HG03457 (cell line): Measurements from ENCODE around the gene AKR1C2.
"Not testable (repeated sequence)": the region's sequence is repeated elsewhere in the genome, so short reads cannot be mapped to it uniquely, and the experiment has no call there.

Experiments used
- ATAC-seq: cut with Tn5 transposase; IDR thresholded peaks from one replicate; pipeline ENCODE4 v1.9.1; 2021; ENCODE audit warnings: moderate number of reproducible peaks; ENCODE audit not compliant: unreplicated experiment

AKR1C2 gene

DNA sequence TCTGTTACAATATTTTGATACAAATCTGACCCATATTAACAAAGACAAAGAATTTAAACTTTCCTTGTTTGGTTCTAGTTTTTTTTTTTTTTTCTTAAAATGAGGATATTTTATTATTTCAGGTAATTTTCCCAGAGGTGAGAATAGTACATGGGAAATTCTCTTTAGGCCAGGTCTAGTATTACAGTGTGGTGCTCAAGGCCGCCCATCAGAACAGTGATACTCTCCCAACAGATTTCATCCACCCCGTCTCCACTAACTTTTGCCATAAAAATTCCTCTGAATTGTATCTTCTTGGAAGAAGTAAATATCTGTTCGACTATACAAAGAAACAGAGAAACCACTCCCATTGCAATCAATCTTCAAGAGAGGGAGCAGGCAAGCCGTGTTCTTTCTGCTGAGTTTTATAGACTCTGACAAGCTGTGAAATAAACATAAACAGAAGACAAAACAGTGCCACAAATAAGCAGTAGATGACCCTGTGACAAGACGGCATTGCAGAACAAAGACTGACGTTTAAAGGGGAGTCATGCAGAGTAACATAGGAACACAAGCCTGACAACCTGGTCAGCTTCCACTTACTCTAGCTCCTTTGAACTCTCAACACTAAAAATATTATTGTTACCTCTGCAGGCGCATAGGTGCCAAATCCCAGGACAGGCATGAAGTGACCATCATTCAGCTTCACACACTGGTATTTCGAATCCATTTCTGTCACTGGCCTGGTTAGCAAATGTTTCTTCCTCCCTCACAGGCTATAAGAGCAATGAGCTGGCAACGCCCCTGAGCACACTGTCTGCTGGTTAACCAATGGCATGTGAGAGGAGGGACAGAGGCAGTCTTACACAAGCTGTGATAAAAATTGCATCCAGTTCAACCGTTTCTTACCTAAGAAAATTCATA lies at the start of gene AKR1C2:
Gene AKR1C2, minus strand, starts transcription at position 731 of the 903 bp plus-strand sequence. Its CDS starts 22 bp downstream, at position 709.
- ATAC-seq: not testable (repeated sequence)

DNA sequence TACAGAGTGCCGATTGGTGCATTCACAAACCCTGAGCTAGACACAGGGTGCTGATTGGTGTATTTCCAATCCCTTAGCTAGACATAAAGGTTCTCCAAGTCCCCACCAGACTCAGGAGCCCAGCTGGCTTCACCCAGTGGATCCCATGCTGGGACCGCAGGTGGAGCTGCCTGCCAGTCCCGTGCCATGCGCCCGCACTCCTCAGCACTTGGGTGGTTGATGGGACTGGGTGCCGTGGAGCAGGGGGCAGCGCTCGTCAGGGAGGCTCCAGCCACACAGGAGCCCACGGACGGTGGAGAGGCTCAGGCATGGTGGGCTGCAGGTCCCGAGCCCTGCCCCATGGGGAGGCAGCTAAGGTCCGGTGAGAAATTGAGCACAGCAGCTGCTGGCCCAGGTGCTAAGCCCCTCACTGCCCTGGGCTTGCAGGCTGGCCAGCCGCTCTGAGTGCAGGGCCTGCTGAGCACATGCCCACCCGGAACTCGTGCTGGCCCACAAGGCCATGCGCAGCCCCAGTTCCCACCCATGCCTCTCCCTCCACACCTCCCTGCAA lies 49.4 kb upstream of the AKR1C2 start:
- ATAC-seq: not testable (repeated sequence)

DNA sequence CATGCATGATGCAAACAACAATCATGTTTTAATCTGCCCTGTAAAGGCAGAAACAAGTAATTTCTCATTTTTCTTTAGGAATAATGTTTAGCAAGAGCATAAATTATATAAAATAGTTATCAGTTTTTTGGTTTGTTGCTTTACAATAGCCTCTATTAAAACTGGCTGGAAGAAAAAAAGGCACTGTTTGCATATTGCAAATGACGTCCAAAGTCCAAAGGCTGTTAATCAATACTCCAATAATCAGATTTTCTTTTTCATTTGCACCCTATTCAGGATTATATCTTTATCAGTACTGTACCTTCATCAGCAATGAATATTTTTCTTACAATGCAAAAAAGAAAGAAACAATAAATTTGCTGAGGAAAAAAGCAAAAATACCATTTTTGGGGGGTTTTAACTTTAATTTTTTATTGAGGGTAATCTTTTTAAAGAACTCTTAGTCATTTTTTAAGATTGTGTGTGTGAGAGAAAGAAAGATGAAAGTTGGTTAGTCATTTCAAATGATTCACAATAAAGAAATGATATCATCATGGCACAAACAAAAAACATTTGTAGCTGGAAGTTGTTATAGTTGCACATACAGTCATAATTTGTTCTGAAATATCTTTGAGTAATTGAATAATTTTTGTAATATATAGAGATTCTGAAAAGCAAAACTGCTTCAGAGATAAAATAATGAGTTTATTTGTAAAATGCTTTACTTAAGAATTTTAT lies 44.4 kb upstream of the AKR1C2 start:
- ATAC-seq: no peak

DNA sequence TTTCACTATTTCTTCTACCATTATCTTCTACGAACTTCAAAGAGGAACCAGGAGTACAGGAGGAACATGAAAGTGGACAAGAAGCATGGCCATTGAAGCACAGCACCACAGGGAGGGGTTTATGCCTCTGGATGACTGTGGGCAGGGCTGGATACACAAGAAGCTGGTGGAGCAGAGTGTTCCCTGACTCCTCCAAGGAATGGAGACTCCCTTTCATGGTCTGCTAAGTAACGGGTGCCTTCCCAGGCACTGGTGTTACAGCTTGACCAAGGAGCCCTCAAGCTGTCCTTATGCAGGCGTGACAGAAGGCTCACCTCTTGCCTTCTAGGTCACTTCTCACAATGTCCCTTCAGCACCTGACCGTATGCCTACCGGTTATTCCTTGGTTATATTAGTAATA lies 43.4 kb upstream of the AKR1C2 start:
- ATAC-seq: not testable (repeated sequence)

DNA sequence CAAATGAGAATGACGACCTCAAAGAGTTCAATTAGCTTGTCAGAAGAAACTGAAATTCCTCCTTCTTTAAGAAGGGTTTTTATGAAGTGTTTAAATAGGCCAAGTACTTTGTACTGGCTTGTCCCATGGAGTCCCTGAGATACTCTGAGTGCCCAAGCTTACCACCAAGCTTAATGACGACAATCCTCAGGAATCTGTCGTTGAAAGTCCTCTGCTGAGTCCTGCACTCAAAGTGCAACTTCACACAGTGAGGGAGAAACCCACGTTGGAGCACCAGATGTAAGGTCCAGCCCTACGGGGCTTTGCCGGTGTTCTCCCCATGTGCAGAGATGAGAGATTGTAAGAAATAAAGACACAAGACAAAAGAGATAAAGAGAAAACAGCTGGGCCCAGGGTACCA lies 42.8 kb upstream of the AKR1C2 start:
- no peak for ATAC-seq

DNA sequence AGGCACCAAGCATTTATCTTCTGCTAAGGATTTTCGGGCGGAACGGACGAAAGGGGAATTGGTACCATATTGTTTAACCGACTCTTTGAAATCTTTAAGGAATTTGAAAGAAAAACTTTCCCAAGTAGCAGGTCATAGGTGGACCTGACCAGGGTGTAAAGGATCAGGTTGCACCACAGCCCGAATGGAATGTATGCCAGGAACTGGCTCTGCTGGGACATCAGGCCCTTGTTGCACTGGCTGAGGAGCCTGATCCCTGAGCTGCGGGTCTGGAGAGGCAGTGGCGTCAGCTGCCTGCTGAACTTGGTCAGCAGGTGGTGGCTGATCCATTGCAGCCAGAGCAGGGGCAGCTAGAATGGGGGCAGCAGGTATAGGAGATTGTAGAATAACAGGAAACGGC lies 41.4 kb upstream of the AKR1C2 start:
- no peak for ATAC-seq

DNA sequence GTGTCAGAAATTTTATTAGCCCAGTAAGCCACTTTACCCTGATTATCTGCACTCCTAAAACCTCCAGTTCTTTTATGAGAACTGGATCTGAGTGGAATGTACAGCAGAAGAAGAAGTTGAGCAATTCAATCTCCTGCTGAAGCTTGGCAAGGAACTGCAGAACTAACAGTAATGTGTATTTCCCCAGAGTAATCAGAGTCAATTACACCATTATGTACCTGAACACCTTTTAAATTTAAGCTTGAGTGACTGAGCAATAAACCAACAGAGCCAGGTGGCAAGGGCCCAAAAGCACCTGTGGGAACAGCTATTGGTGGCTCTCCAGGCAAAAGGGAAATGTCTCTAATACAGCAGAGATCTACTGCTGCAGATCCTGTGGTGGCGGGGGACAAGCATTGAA lies 40.1 kb upstream of the AKR1C2 start:
- no peak for ATAC-seq

DNA sequence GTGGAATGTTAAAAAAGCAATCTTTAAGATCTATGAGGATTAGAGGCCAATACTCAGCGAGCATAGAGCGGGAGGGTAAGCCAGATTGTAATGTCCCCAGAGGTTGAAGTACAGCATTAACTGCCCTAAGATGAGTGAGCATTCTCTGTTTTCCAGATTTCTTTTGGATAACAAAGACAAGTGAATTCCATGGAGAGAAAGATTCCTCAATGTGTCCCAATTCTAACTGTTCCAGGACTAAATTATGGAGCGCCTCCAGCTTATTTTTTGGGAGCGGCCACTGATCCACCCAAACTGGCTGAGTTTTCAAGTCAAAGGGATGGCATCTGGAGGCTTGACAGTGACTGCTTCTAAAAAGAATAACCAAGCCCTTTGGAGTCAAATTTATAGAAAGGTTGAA lies 39.3 kb upstream of the AKR1C2 start:
- ATAC-seq: no peak

DNA sequence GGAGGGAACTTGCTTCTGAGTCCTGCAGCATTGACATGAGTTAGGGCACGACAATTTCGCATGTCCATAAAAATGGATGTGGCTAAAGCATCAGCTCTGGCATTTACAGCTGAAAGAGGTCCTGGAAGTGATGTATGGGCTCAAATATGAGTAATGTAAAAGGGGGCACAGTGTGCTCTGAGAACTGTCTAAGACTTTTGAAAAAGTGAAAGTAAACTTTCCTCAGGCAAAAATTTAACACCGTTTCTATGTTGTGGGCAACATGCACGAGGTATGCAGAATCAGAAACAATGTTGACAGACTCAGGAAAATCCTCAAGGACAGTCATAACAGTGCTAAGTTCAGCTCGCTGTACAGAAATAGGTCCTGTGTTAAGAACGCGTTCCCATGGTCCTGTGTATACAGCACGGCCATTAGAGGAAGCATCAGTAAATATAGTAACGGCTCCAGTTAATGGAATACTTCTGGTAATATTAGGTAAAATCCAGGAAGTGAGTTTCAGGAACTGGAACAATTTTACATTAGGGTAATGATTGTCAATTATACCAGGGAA lies 37.9 kb upstream of the AKR1C2 start:
- no peak for ATAC-seq

DNA sequence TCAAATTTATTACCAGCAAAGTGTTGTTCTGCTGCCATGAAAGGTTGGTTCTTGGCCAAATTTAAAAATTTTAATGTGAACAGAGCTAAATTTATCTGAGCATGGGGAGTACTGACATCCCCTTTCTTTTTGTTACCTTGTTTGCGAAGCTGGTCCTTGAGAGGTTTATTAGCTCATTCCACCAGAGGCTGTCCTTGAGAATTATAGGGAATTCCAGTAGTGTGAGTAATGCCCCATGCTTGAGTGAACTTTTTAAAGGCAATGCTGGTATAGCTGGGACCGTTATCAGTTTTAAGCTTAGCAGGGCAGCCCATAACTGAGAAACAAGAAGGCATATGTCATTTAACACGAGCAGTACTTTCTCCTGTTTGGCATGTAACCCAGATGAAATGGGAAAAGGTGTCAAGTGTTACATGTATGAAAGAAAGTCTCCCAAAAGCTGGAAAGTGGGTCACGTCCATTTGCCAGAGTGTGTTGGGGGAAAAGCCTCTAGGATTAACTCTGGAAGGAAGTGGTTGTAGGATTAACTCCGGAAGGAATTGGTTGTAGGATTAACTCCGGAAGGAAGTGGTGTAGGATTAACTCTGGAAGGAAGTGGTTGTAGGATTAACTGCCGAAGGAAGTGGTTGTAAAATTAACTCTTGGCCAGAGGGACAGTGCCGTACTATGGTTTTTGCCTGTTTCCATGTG lies 37.3 kb upstream of the AKR1C2 start:
- no peak for ATAC-seq

DNA sequence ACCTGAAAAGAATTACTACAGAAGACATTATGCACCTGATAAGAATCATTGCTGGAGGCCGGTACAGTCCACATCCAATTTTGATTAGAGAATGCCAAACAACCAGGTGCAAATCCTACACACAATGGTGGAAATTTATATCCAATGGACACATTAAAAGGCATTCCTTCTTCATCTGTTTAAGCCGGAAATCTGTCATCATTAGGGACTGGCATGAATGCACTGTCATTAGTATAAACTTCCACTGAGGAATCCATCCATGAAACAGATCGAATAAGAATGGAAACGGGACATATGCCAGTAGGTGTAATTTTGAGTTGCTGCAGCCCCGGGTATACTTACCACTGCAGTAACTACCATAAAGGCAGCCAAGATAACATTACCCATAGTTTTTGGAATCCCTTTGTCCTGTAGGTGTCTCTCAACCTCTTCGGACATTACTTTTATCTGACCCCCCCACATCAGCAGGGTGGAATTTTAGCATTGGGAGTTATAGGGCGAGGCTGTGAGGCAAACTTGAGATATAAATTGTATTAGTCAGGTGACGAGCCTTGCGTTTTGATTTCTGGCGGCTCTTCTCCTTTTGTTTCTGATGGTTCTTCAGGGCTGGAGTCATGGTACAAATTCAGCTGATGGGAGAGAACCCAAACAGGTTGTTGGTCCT lies 36.5 kb upstream of the AKR1C2 start:
- no peak for ATAC-seq

DNA sequence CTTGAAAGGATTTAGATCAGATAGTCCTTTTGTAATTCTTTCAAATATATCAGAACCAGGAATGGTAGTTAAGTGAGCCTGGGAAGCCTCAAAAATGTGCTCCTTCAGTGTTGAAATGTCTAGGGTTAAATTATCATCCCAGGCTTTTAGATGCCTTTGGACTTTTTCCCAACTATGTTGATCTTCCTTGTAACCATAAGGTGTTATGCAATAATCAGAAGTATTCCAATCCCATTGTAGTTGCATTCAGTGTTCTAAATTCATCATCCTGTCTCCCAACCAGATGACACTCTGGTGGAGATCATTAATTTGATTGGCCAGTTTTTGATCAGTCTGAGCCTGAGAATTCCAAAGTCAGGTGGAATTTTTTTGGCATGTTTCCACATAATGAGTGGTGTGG lies 35.1 kb upstream of the AKR1C2 start:
- no peak for ATAC-seq

DNA sequence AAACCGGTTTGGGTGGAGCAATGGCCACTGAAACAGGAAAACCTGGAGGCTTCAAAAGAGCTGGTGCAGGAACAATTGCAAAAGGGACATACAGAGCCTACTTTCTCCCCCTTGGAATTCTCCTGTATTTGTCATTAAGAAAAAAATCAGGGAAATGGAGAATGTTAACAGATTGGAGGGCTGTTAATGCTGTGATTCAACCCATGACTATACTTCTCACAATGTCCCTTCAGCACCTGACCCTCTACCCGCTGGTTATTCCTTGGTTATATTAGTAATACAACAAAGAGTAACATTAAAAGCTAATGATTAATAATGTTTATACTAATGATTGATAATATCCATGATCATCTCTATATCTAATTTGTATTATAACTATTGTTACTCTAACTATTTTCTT lies 34.4 kb upstream of the AKR1C2 start:
- no peak for ATAC-seq

DNA sequence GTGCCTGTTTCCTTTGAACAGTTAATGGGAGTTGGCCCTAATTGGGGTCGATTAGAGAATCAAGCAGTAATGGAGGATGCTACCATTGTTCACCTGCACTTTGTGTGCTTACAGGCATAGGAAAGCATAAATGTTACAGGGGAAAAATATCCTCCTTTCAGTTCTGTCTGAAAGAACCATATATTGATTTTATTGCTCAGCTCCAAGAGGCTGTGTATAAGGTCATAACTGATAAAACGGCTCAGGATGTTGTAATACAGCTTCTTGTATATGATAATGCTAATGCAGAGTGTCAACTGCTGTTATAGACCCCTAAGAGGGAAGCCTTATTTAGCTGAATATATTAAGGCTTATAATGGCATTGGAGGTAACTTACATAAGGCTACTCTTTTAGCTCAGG lies 32.9 kb upstream of the AKR1C2 start:
- ATAC-seq: no peak

DNA sequence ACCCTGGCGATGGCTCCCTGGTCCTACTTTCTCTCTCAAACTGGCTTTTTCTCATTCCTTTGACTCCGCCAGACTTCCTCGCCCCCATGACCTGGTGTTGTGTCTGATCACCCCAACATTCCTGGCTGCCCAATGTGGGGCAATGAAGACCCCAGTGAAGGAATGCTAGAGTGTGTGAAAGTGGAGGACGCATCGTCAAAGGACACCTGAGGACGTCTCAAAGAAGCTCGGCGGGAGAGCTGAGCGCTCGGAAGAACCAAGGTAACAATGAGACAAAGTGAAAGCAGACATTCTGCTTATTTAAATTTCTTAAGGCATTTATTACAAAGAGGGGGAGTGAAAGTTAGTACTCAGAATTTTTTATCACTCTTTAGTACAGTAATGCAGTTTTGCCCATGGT lies 31.7 kb upstream of the AKR1C2 start:
- no peak for ATAC-seq

DNA sequence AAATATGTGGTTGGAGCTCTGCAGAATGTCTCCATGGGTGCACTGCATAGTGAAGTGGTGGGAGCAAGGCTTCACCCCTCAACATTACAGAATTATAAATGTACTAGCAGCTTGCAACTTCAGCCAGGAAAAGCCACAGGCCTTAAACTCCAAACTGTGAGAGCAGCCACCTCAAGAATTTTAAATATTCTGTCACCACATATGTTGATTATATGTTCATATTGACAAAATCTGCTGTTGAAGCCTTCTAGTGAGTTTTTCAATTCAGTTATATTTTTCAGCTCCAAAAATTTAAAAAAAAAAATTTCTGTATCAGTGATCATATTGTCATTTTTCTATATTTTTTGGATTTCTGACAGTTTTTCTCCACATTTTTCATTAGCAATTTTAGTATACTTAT lies 30.9 kb upstream of the AKR1C2 start:
- no peak for ATAC-seq

DNA sequence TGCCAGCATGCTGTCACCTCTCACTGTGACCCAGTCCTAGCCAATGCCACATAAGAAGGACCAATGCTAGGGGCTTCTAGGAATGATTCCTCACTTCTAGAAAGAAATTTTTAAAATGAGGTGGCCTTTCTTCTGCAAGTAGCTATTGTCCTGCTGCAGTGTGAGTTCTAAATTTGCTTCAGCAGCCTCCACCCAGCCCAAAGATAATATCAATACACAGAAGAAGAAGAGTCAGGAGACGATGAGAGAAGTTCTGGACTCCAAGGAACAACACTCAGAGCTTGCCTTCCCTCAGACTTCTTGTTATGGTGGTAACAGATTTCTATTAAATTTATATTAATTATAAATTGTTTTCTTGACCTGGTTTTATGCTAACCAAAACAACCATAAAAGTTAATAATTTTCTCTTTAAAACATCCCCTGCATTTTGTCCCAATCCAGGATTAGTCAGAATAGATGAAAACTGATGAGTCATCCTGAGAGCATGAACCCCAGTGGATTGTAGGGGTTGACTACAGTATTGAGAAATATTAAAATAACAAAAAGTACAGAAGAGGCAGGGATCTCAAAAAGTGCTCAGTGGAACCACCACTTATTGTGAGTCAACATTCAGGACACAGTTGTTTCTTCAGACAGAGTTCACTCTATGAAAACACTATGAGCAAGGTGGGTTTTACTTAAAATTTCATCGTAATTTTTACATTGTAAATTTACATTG lies 29.6 kb upstream of the AKR1C2 start:
- no peak for ATAC-seq

DNA sequence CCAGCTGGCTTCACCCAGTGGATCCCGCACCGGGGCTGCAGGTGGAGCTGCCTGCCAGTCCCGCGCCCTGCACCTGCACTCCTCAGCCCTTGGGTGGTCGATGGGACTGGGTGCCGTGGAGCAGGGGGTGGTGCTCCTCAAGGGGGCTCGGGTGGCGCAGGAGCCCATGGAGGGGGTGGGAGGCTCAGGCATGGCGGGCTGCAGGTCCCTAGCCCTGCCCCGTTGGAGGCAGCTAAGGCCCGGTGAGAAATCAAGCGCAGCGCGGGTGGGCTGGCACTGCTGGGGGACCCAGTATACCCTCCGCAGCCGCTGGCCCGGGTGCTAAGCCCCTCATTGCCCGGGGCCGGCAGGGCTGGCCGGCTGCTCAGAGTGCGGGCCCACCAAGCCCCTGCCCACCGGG lies 28.8 kb upstream of the AKR1C2 start:
- not testable (repeated sequence) for ATAC-seq

DNA sequence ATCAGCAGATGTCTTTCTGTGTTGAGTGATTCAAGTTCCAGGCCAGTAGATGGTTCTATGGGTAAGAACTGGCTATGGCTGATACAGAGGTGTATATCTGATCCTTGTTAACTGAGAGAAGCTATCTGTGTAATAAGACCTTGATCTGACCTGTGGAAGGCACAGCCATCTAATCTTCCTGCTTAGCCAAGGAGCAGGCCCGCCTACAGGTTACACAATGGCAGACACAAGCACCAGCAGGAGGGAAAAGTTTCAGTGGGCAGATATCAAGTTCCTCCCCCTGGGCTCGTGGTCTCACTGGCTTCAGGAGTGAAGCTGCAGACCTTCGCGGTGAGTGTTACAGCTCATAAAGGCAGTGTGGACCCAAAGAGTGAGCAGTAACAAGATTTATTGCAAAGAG lies 27.9 kb upstream of the AKR1C2 start:
- not testable (repeated sequence) for ATAC-seq

DNA sequence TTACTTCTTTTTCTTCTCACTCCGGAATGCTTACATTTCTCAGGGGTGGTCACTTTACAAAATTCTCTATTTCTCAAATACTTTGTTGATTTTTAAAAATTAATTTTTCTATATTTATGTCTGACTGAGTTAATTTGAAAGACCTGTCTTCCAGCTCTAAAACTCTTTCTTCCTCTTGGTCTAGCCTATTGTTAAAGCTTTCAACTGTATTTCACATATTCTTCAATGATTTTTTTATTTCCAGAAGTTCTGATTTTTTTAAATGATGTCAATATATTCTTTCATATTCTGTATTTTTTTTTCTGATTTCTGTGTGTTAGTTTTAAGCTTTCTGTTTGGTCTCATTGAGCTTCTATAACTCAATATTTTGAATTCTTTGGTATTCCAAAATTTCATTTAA lies 27.3 kb upstream of the AKR1C2 start:
- ATAC-seq: no peak
